Common myeloid progenitor, CD34-positive (primary cell): ENCODE measurements around the gene RTP2.
A peak's percentile ranks its signal among the peaks of the same experiment; 100 is the strongest.

Source experiments
- CTCF ChIA-PET: fragments of 350-600 bp; sonication (Branson Sonifier 250); formaldehyde crosslinking; loops from one replicate; lab custom pipeline; 2021; ENCODE audit warnings: antibody characterized with exemption; lab: Charles Lee
- POLR2A ChIA-PET: fragments of 350-600 bp; sonication (Branson Sonifier 250); formaldehyde crosslinking; loops from one replicate; lab custom pipeline; 2021; ENCODE audit warnings: antibody characterized with exemption; lab: Charles Lee
- DNase-seq, 3 donors: peaks; one replicate each; pipeline versions ENCODE4 v3.0.0 to v3.0.0-alpha.2; 2013
- H3K27ac ChIP-seq, 2 experiments: 1 replicate in 1 of 2; 2 replicates in 1 of 2; pipeline ENCODE4 v1.7.0; 2013; ENCODE audit warnings: inconsistent platforms in 2 of 2, low read length in 2 of 2, mild to moderate bottlenecking in 2 of 2, low read depth in 1 of 2, moderate library complexity in 1 of 2; ENCODE audit not compliant: severe bottlenecking in 2 of 2, insufficient read depth in 1 of 2, poor library complexity in 1 of 2
- H3K27me3 ChIP-seq, 5 experiments: replicated peaks in 2 of 5; 1 replicate in 3 of 5; 2 replicates in 2 of 5; pipeline versions ENCODE4 v1.6.1 to v1.7.0; 2013; ENCODE audit warnings: low read length in 4 of 5, mild to moderate bottlenecking in 2 of 5, moderate library complexity in 2 of 5, inconsistent platforms in 1 of 5; ENCODE audit not compliant: insufficient read depth in 5 of 5, control insufficient read depth in 4 of 5
- H3K36me3 ChIP-seq, 4 experiments: 1 replicate in 2 of 4; 2 replicates in 2 of 4; pipeline versions ENCODE4 v1.6.1 to v1.7.0; 2013; ENCODE audit warnings: low read length in 3 of 4, control low read depth in 1 of 4, mild to moderate bottlenecking in 1 of 4; ENCODE audit not compliant: control insufficient read depth in 4 of 4, insufficient read depth in 4 of 4
- H3K4me1 ChIP-seq, 4 experiments: 1 replicate in 3 of 4; 2 replicates in 1 of 4; pipeline versions ENCODE4 v1.6.1 to v1.7.1; 2013; ENCODE audit warnings: low read length in 3 of 4, mild to moderate bottlenecking in 3 of 4, control low read depth in 1 of 4, inconsistent platforms in 1 of 4, moderate library complexity in 1 of 4; ENCODE audit not compliant: control insufficient read depth in 4 of 4, insufficient read depth in 4 of 4; ENCODE audit errors: control extremely low read depth in 1 of 4
- H3K4me3 ChIP-seq, 7 experiments: 1 replicate in 4 of 7; 2 replicates in 3 of 7; pipeline versions ENCODE4 v1.5.1 to v1.7.0; 2013; ENCODE audit warnings: mild to moderate bottlenecking in 7 of 7, low read length in 6 of 7, moderate library complexity in 6 of 7, inconsistent platforms in 2 of 7, low read depth in 2 of 7, control low read depth in 1 of 7; ENCODE audit not compliant: insufficient read depth in 4 of 7, control insufficient read depth in 1 of 7; ENCODE audit errors: extremely low read depth in 1 of 7
- H3K9me3 ChIP-seq, 5 experiments: 1 replicate in 4 of 5; 2 replicates in 1 of 5; pipeline versions ENCODE4 v1.6.1 to v1.7.1; 2013; ENCODE audit warnings: low read length in 4 of 5, mild to moderate bottlenecking in 2 of 5, inconsistent platforms in 1 of 5, low read depth in 1 of 5, moderate library complexity in 1 of 5; ENCODE audit not compliant: control insufficient read depth in 4 of 5, insufficient read depth in 2 of 5; ENCODE audit errors: control extremely low read depth in 1 of 5
- WGBS: methylation state at CpG from one replicate; pipeline ENCODE4 v1.1.5; 2013; ENCODE audit not compliant: insufficient coverage; 5-methylcytosine and 5-hydroxymethylcytosine counted together

RTP2 gene

GRCh38 chr3:187746059-187746441, 43.7 kb upstream of the RTP2 start:
- Histone ChIP-seq H3K27ac (peak overlapping the region; percentile 100), H3K9me3 (no peaks in the 10 kb centered on the region), H3K36me3 (no peaks in the 10 kb centered on the region), H3K4me3 (peak overlapping the region in 6 of 7 experiments; percentile 82 to 98 (median 91)), H3K4me1 (peaks cover 16 to 79% (median 39%) of the 10 kb centered on the region in 4 experiments), H3K27me3 (no peaks in the 10 kb centered on the region)
- DNase-seq: no peak
- ChIA-PET CTCF (interaction anchor here (1.0 to 9.2 kb wide), 5 partner anchors 7 to 1209 kb away, joined by 3 to 139 read pairs (median 7); no protein-coding TSS in a partner anchor), POLR2A (interaction anchor here (0.8 to 1.4 kb wide), 4 partner anchors 209 to 1226 kb away, joined by 3 to 6 read pairs (median 3); partner anchors contain the start of gene LPP)
- WGBS: 0% methylated on average over 1 of the region's 6 CpGs

DNA sequence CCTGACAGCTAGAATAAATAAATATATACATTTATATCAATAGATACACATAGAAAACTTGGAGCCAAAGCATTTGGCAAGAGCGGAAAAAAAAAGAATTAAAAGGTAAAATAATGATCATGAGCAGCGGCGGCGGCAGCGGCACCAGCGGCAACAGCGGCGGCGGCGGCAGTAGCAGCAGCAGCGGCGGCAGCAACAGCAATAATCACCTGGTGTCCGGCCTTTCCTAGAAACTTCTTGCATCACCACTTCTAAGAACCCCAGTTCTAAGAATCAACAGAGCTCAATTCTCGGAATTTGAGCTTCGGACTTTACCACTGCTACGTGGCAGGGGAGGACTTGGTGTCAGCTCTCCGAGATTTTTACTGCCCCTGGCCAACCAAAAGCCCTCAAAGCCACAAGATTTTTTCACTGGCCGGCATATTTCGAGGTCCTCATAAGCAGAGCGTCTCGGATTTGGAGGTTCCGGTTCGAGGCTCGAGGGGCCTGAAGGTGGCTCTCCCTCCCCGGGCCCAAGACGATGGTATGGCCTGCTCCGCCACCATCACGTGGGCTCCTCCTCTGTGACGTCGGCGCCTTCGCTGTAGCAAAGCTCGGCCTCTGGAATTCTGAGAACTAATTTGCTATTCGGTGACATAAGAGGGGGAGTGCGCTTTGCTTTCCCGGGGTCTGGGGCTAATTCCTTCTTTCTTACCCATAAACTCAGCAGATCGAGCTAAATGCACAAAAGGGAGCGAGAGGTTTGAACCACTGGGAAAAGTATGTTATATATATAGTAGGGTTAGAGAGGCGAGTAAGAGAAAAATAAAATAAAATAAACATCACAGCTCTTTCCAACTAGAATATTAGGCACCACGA, 43.1 kb upstream of the RTP2 start, which contains the start of gene BCL6:
Gene BCL6, minus strand, starts transcription at position 268 of the 858 bp plus-strand sequence. CDS start 11,775 bp downstream, outside the sequence.
- Histone ChIP-seq H3K9me3 (no peaks in the 10 kb centered on the region), H3K36me3 (no peaks in the 10 kb centered on the region), H3K27me3 (no peaks in the 10 kb centered on the region), H3K27ac (peak within 1 kb of the TSS; percentile 100), H3K4me1 (peaks cover 19 to 83% (median 44%) of the 10 kb centered on the region in 4 experiments), H3K4me3 (peak within 1 kb of the TSS; percentile 82 to 98 (median 91))
- WGBS: under 1% methylated on average over 23 of the region's 40 CpGs
- CTCF ChIA-PET: interaction anchor here (0.7 to 9.2 kb wide), 8 partner anchors 7 to 1228 kb away, joined by 3 to 139 read pairs (median 5); no protein-coding TSS in a partner anchor
- POLR2A ChIA-PET: interaction anchor here (0.8 to 1.4 kb wide), 5 partner anchors 210 to 1227 kb away, joined by 3 to 6 read pairs (median 3); partner anchors contain the start of gene LPP
- peak; percentile 95 to 97 (median 97) for DNase-seq

- Histone ChIP-seq H3K36me3 (no peaks in the 10 kb centered on the region), H3K9me3 (no peaks in the 10 kb centered on the region), H3K4me3 (peak overlapping the region; percentile 82 to 98 (median 91)), H3K27ac (peak overlapping the region; percentile 100), H3K27me3 (no peaks in the 10 kb centered on the region), H3K4me1 (peaks cover 21 to 84% (median 53%) of the 10 kb centered on the region in 4 experiments)
- DNase-seq: peak in 2 of 3 donors; percentile 55 to 64
- CTCF ChIA-PET: interaction anchor here (0.6 to 9.2 kb wide), 5 partner anchors 54 to 1229 kb away, joined by 3 to 139 read pairs (median 6); no protein-coding TSS in a partner anchor
- 0% methylated on average over 38 of the region's 55 CpGs for WGBS
- POLR2A ChIA-PET: interaction anchor here (0.5 to 1.4 kb wide), 3 partner anchors 264 to 409 kb away, joined by 3 to 6 read pairs (median 4); partner anchors contain the start of gene LPP
Observed at GRCh38 chr3:187744169-187745151, 42.1 kb upstream of the RTP2 start.

DNA sequence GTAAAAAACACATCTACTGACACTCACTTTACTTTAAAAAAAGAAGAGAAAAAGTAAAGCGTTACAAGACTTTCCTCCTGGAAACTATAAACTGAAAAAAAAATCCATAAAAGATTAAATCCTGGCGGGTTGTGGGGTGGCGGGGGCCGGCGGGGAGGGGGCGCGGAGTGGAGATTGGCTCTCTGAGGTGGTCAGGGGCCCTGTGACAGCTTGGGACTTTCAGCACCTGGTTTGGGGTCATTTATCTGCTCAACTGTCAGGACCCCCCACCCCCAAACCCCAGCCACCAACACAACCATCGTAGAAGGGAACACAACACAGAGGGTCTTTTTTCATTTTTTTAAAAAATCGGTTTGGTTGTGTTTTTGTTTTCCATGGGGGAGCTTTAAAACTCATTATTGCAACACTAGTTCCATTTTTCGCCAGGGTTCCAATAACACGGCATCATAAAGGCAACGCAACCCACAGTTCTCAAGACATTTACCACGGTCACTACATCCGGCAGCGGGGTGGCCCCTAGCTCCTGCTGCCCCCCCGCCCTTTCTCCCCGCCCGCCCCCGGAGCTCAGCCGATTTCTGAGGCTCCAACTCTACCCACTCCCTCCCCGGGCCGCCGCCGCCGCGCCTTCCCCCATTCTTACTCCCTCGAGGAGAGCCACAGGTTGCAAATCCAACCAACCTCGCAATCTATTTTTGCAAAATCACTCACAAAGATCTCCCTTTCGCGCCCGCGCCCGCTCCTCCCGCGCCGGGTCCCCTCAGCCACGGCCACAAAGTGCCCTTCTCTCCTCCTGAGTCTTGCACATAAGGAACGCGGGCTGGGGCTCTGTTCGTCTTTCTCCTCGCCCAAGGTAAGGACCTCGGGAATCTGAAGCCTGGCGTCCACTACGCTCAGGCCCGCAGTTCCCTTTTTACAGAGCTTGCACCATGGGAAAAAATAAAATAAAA, 41.1 kb upstream of the RTP2 start:
- Histone ChIP-seq H3K27ac (peak overlapping the region in 1 of 2 experiments; percentile 100), H3K9me3 (no peaks in the 10 kb centered on the region), H3K27me3 (no peaks in the 10 kb centered on the region), H3K4me1 (peaks cover 21 to 84% (median 59%) of the 10 kb centered on the region in 4 experiments), H3K36me3 (no peaks in the 10 kb centered on the region), H3K4me3 (peak overlapping the region; percentile 54 to 98 (median 91))
- ChIA-PET POLR2A (interaction anchor here (0.5 to 0.6 kb wide), 3 partner anchors 265 to 1401 kb away, joined by 3 read pairs; no protein-coding TSS in a partner anchor), CTCF (interaction anchor here (0.6 to 9.2 kb wide), 9 partner anchors 237 to 1230 kb away, joined by 3 to 139 read pairs (median 3); no protein-coding TSS in a partner anchor)
- 0% methylated on average over 28 of the region's 45 CpGs for WGBS
- peak in 2 of 3 donors; percentile 43 to 62 for DNase-seq

GRCh38 chr3:187742351-187743171, 40.2 kb upstream of the RTP2 start:
- Histone ChIP-seq H3K4me1 (peaks cover 19 to 87% (median 63%) of the 10 kb centered on the region in 4 experiments), H3K9me3 (no peaks in the 10 kb centered on the region), H3K27ac (peak overlapping the region in 1 of 2 experiments; percentile 43), H3K27me3 (no peaks in the 10 kb centered on the region), H3K36me3 (no peaks in the 10 kb centered on the region), H3K4me3 (peak overlapping the region in 6 of 7 experiments; percentile 36 to 98 (median 69))
- POLR2A ChIA-PET: interaction anchor here (0.6 kb wide), 1 partner anchor 832 kb away, joined by 3 read pairs; no protein-coding TSS in a partner anchor
- CTCF ChIA-PET: interaction anchor here (0.6 to 9.2 kb wide), 8 partner anchors 238 to 1212 kb away, joined by 3 to 139 read pairs (median 3); no protein-coding TSS in a partner anchor
- WGBS: 0% methylated on average over 1 of the region's 13 CpGs
- peak in 2 of 3 donors; percentile 84 to 88 for DNase-seq
